Measurements from ENCODE around the gene TACSTD2.
"Not testable (repeated sequence)": the region's sequence is repeated elsewhere in the genome, so short reads cannot be mapped to it uniquely, and the experiment has no call there.

Gene TACSTD2

DNA sequence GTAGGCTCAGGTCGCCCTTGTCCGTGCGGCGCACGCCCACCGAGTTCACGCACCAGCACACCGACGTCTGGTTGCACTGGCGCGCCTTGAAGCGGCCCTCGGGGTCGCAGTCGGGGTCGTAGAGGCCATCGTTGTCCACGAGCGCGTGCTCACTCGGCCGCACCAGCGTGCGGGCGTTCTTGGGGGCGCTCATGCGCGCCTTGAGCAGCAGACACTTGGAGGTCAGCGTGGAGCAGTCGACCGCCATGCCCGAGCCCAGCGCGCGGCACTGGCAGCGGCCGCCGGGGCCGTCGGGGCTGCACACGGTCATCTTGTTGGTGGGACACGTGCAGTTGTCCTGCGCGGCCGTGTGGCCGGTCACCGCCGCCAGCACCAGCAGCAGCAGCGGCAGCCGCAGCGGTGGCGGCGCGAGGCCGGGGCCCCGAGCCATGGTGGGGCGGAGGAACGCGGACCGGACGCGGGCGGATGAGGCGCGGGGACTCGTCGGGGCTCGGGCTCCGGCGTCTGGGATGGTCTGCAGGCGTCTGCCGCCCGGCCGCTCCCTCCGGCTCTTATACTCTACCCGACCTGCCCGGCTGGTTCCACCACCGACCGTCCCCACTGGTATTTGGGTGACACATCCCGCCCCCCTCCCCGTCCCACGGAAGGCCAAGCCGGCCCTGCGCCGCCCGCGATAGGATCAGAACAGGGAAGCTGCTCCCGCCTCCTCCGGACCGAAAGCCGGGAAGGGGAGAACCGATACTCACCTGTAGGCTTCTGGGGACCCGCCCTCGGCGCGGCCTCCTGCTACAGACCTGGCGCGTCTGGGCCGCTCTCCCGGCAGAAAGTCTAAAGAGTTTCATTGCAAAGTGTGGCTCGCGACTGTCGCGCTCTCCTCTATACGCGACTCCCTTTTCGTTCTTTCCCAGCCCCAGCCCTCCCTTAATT lies at the start of gene TACSTD2:
TACSTD2 (minus strand) TSS at position 526 of the 927 bp plus-strand sequence; CDS start at position 430, 96 bp downstream.
- CTCF ChIA-PET = no interaction called here
- H3K4me3 ChIP-seq (ENCODE audit: low read depth, low read length) = peak within 1 kb of the TSS; percentile 43
- POLR2A ChIA-PET = no interaction called here
- DNase-seq (ENCODE audit: low read depth, low spot score) = no peak
- TF ChIP-seq, protein P1, sequence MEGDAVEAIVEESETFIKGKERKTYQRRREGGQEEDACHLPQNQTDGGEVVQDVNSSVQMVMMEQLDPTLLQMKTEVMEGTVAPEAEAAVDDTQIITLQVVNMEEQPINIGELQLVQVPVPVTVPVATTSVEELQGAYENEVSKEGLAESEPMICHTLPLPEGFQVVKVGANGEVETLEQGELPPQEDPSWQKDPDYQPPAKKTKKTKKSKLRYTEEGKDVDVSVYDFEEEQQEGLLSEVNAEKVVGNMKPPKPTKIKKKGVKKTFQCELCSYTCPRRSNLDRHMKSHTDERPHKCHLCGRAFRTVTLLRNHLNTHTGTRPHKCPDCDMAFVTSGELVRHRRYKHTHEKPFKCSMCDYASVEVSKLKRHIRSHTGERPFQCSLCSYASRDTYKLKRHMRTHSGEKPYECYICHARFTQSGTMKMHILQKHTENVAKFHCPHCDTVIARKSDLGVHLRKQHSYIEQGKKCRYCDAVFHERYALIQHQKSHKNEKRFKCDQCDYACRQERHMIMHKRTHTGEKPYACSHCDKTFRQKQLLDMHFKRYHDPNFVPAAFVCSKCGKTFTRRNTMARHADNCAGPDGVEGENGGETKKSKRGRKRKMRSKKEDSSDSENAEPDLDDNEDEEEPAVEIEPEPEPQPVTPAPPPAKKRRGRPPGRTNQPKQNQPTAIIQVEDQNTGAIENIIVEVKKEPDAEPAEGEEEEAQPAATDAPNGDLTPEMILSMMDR (IDR thresholded peaks at IDR 0.05; ENCODE audit: insufficient read depth, low read length, missing control alignments) = no peak

GRCh38 chr1:58626293-58626692 lies 49.2 kb upstream of the TACSTD2 start:
- no peak overlapping the region for H3K4me3 ChIP-seq (ENCODE audit: low read depth, low read length)
- TF ChIP-seq, protein P1 (IDR thresholded peaks at IDR 0.05; ENCODE audit: insufficient read depth, low read length, missing control alignments) = no peak
- DNase-seq (ENCODE audit: low read depth, low spot score) = no peak
- ChIA-PET POLR2A (no interaction called here), CTCF (interaction anchor here (1.5 to 2.5 kb wide), 2 partner anchors 26 to 111 kb away, joined by 5 to 6 read pairs; no protein-coding TSS in a partner anchor)

DNA sequence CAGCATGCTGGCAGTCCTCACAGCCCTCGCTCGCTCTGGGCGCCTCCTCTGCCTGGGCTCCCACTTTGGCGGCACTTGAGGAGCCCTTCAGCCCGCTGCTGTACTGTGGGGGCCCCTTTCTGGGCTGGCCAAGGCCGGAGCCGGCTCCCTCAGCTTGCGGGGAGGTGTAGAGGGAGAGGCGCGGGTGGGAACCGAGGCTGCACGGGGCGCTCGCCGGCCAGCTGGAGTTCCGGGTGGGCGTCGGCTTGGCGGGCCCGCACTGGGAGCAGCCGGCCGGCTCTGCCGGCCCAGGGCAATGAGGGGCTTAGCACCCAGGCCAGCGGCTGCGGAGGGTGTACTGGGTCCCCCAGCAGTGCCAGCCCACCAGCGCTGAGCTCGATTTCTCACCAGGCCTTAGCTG lies 46.2 kb upstream of the TACSTD2 start:
- H3K4me3 ChIP-seq (ENCODE audit: low read depth, low read length); DNase-seq (ENCODE audit: low read depth, low spot score); CTCF ChIA-PET; POLR2A ChIA-PET: not testable (repeated sequence)

GRCh38 chr1:58622571-58622970 lies 45.5 kb upstream of the TACSTD2 start:
- no peak for DNase-seq (ENCODE audit: low read depth, low spot score)
- no peak overlapping the region for H3K4me3 ChIP-seq (ENCODE audit: low read depth, low read length)
- ChIA-PET POLR2A (no interaction called here), CTCF (interaction anchor here (0.7 kb wide), 1 partner anchor 10 kb away, joined by 3 read pairs; no protein-coding TSS in a partner anchor)
- TF ChIP-seq, protein P1 (IDR thresholded peaks at IDR 0.05; ENCODE audit: insufficient read depth, low read length, missing control alignments) = no peak

- POLR2A ChIA-PET = no interaction called here
- no peak for DNase-seq (ENCODE audit: low read depth, low spot score)
- TF ChIP-seq, protein P1 (IDR thresholded peaks at IDR 0.05; ENCODE audit: insufficient read depth, low read length, missing control alignments) = no peak
- CTCF ChIA-PET = no interaction called here
- H3K4me3 ChIP-seq (ENCODE audit: low read depth, low read length) = no peak overlapping the region
Measured at GRCh38 chr1:58621391-58621790, 44.3 kb upstream of the TACSTD2 start.

- no peak for DNase-seq (ENCODE audit: low read depth, low spot score)
- POLR2A ChIA-PET = no interaction called here
- TF ChIP-seq, protein P1 (IDR thresholded peaks at IDR 0.05; ENCODE audit: insufficient read depth, low read length, missing control alignments) = no peak
- H3K4me3 ChIP-seq (ENCODE audit: low read depth, low read length) = no peak overlapping the region
- CTCF ChIA-PET = no interaction called here
Measured at GRCh38 chr1:58620926-58621325, 43.9 kb upstream of the TACSTD2 start.

Measured in AG04449 (cell line).